Panc1 (cell line): ENCODE results near the gene XIRP2.

Experiments used
- POLR2AphosphoS5 ChIP-seq: IDR thresholded peaks from 2 replicates; pipeline ENCODE4 v1.6.1; 2012; ENCODE audit warnings: mild to moderate bottlenecking, low read depth, low read length, moderate library complexity
- SIN3A ChIP-seq: IDR thresholded peaks from 2 replicates; pipeline ENCODE4 v1.6.1; 2012; ENCODE audit warnings: low read depth, mild to moderate bottlenecking, low read length, moderate library complexity, borderline replicate concordance; ENCODE audit not compliant: insufficient read depth
- TF ChIP-seq, protein P1 (sequence below): fragments of 450-650 bp; IDR thresholded peaks from 2 replicates; pipeline ENCODE4 v1.5.1; 2017; ENCODE audit warnings: mild to moderate bottlenecking
- TF ChIP-seq, protein P2 (sequence below), 2 experiments: IDR thresholded peaks; 2 replicates each; pipeline ENCODE4 v1.6.1; 2011 to 2012; ENCODE audit warnings: low read depth in 2 of 2, control low read depth in 1 of 2, low read length in 1 of 2, mild to moderate bottlenecking in 1 of 2, moderate library complexity in 1 of 2; ENCODE audit not compliant: insufficient read depth in 1 of 2

- TF ChIP-seq, protein P1, sequence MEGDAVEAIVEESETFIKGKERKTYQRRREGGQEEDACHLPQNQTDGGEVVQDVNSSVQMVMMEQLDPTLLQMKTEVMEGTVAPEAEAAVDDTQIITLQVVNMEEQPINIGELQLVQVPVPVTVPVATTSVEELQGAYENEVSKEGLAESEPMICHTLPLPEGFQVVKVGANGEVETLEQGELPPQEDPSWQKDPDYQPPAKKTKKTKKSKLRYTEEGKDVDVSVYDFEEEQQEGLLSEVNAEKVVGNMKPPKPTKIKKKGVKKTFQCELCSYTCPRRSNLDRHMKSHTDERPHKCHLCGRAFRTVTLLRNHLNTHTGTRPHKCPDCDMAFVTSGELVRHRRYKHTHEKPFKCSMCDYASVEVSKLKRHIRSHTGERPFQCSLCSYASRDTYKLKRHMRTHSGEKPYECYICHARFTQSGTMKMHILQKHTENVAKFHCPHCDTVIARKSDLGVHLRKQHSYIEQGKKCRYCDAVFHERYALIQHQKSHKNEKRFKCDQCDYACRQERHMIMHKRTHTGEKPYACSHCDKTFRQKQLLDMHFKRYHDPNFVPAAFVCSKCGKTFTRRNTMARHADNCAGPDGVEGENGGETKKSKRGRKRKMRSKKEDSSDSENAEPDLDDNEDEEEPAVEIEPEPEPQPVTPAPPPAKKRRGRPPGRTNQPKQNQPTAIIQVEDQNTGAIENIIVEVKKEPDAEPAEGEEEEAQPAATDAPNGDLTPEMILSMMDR, result no peak
- TF ChIP-seq, protein P2, sequence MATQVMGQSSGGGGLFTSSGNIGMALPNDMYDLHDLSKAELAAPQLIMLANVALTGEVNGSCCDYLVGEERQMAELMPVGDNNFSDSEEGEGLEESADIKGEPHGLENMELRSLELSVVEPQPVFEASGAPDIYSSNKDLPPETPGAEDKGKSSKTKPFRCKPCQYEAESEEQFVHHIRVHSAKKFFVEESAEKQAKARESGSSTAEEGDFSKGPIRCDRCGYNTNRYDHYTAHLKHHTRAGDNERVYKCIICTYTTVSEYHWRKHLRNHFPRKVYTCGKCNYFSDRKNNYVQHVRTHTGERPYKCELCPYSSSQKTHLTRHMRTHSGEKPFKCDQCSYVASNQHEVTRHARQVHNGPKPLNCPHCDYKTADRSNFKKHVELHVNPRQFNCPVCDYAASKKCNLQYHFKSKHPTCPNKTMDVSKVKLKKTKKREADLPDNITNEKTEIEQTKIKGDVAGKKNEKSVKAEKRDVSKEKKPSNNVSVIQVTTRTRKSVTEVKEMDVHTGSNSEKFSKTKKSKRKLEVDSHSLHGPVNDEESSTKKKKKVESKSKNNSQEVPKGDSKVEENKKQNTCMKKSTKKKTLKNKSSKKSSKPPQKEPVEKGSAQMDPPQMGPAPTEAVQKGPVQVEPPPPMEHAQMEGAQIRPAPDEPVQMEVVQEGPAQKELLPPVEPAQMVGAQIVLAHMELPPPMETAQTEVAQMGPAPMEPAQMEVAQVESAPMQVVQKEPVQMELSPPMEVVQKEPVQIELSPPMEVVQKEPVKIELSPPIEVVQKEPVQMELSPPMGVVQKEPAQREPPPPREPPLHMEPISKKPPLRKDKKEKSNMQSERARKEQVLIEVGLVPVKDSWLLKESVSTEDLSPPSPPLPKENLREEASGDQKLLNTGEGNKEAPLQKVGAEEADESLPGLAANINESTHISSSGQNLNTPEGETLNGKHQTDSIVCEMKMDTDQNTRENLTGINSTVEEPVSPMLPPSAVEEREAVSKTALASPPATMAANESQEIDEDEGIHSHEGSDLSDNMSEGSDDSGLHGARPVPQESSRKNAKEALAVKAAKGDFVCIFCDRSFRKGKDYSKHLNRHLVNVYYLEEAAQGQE (IDR thresholded peaks at IDR 0.05; ENCODE audit: insufficient read depth in 1 of 2, low read depth in 2 of 2, low read length in 1 of 2), result no peak
- no peak for TF ChIP-seq POLR2AphosphoS5
- no peak for TF ChIP-seq SIN3A
Measured at GRCh38 chr2:167271932-167272331, 383.7 kb downstream of the XIRP2 start.
